B cell (primary cell): ENCODE results near the gene GRID1. TPM values are rescaled to one million over a fixed set of nuclear protein-coding genes. Genes with fewer than 3 reads are reported as not detected.

ENCODE experiments used
- ATAC-seq: fragments of 200-7000 bp; cut with Tn5 transposase; one replicate; pipeline ENCODE4 v1.10.0; 2021; ENCODE audit warnings: low read depth, mild to moderate bottlenecking, moderate number of reproducible peaks, moderate library complexity
- CTCF ChIA-PET: fragments of 350-600 bp; sonication (Branson Sonifier 250); formaldehyde crosslinking; loops from one replicate; lab custom pipeline; 2021; ENCODE audit warnings: antibody characterized with exemption, inconsistent platforms; lab: Charles Lee
- POLR2A ChIA-PET: fragments of 350-600 bp; sonication (Branson Sonifier 250); formaldehyde crosslinking; loops from one replicate; lab custom pipeline; 2021; ENCODE audit warnings: antibody characterized with exemption; lab: Charles Lee
- DNase-seq: peaks from one replicate; pipeline ENCODE4 v3.0.0; 2013
- H2AFZ ChIP-seq: 2 replicates; pipeline ENCODE4 v1.6.1; 2012; ENCODE audit warnings: mild to moderate bottlenecking, low read depth, low read length; ENCODE audit not compliant: insufficient read depth, poor library complexity, severe bottlenecking
- H3K27ac ChIP-seq, 2 donors: 1 replicate in 1 of 2; 2 replicates in 1 of 2; pipeline ENCODE4 v1.5.1; 2012 to 2013; ENCODE audit warnings: low read length in 2 of 2, mild to moderate bottlenecking in 2 of 2, moderate library complexity in 1 of 2
- H3K27me3 ChIP-seq, 4 experiments: fragments of 200-600 bp in 1 of 4; sonication (generic) in 1 of 4; replicated peaks in 1 of 4; 1 replicate in 2 of 4; 2 replicates in 2 of 4; pipeline versions ENCODE4 v1.6.1 to v1.7.0; 2013 to 2016; ENCODE audit warnings: low read length in 3 of 4, mild to moderate bottlenecking in 2 of 4, mixed read lengths in 1 of 4, moderate library complexity in 1 of 4; ENCODE audit not compliant: insufficient read depth in 4 of 4, control insufficient read depth in 3 of 4; ENCODE audit errors: control extremely low read depth in 1 of 4
- H3K36me3 ChIP-seq, 2 experiments: replicated peaks in 1 of 2; 1 replicate in 1 of 2; 2 replicates in 1 of 2; pipeline versions ENCODE4 v1.6.1 to v1.7.1; 2013; ENCODE audit warnings: low read length in 1 of 2; ENCODE audit not compliant: insufficient read depth in 2 of 2, control insufficient read depth in 1 of 2; ENCODE audit errors: control extremely low read depth in 1 of 2, extremely low read depth in 1 of 2
- H3K4me1 ChIP-seq, 2 donors: fragments of 200-600 bp in 1 of 2; sonication (generic) in 1 of 2; 1 replicate in 1 of 2; 2 replicates in 1 of 2; pipeline versions ENCODE4 v1.5.1 to v1.6.1; 2013 to 2017; ENCODE audit warnings: low read length in 2 of 2; ENCODE audit not compliant: control insufficient read depth in 2 of 2, insufficient read depth in 2 of 2
- H3K4me2 ChIP-seq: replicated peaks from 2 replicates; pipeline ENCODE3; 2012; ENCODE audit warnings: mild to moderate bottlenecking, low read depth, low read length; ENCODE audit not compliant: poor library complexity, severe bottlenecking
- H3K4me3 ChIP-seq, 5 experiments: fragments of 200-600 bp in 1 of 5; sonication (generic) in 1 of 5; 1 replicate in 3 of 5; 2 replicates in 2 of 5; pipeline versions ENCODE4 v1.5.1 to v1.7.0; 2011 to 2016; ENCODE audit warnings: low read length in 4 of 5, mild to moderate bottlenecking in 4 of 5, low read depth in 2 of 5, control low read depth in 1 of 5, moderate library complexity in 1 of 5; ENCODE audit not compliant: insufficient read depth in 1 of 5; ENCODE audit errors: control extremely low read depth in 1 of 5, extremely low read depth in 1 of 5
- H3K79me2 ChIP-seq: fragments of 200-600 bp; sonication (generic); one replicate; pipeline ENCODE4 v1.6.0; 2016; ENCODE audit warnings: low read length; ENCODE audit not compliant: control insufficient read depth, insufficient read depth
- H3K9ac ChIP-seq: fragments of 200-600 bp; sonication (generic); 2 replicates; pipeline ENCODE4 v1.6.1; 2017; ENCODE audit warnings: mild to moderate bottlenecking, low read length, moderate library complexity
- H3K9me3 ChIP-seq, 3 donors: one replicate each; pipeline versions ENCODE4 v1.6.1 to v1.7.1; 2013; ENCODE audit warnings: low read length in 2 of 3; ENCODE audit not compliant: control insufficient read depth in 2 of 3, insufficient read depth in 1 of 3; ENCODE audit errors: control extremely low read depth in 1 of 3
- H4K20me1 ChIP-seq: 2 replicates; pipeline ENCODE4 v1.6.0; 2012; ENCODE audit warnings: mild to moderate bottlenecking, low read length; ENCODE audit not compliant: insufficient read depth, control insufficient read depth, poor library complexity, severe bottlenecking
- H3K27ac Mint-ChIP-seq: one replicate; pipeline ENCODE4 v1.8.0; 2021; ENCODE audit warnings: mixed read lengths
- H3K27me3 Mint-ChIP-seq: one replicate; pipeline ENCODE4 v1.8.0; 2021; ENCODE audit warnings: mixed read lengths
- H3K4me1 Mint-ChIP-seq: one replicate; pipeline ENCODE4 v1.8.0; 2021; ENCODE audit warnings: mixed read lengths
- H3K4me3 Mint-ChIP-seq: one replicate; pipeline ENCODE4 v1.8.0; 2021; ENCODE audit warnings: mixed read lengths
- H3K9me3 Mint-ChIP-seq: one replicate; pipeline ENCODE4 v1.8.0; 2022; ENCODE audit warnings: mixed read lengths; ENCODE audit not compliant: insufficient read depth
- EZH2 ChIP-seq: IDR thresholded peaks from 2 replicates; pipeline ENCODE4 v1.6.1; 2012; ENCODE audit warnings: borderline replicate concordance, low read depth, mild to moderate bottlenecking, moderate library complexity, low read length; ENCODE audit not compliant: insufficient read depth, poor library complexity, severe bottlenecking
- WGBS: methylation state at CpG from one replicate; pipeline ENCODE4 v1.1.5; 2013; ENCODE audit warnings: missing lambda C conversion rate; ENCODE audit not compliant: insufficient coverage; 5-methylcytosine and 5-hydroxymethylcytosine counted together
- intact Hi-C: fragments of 100-400 bp; cut with micrococcal nuclease; formaldehyde crosslinking; loops from one replicate; pipeline ENCODE4 v1.10.0; 2022
- polyA plus RNA-seq: library from polyadenylated mRNA; depleted of rRNA; stranded (reverse); fragments of >200 nt; gene quantifications from 2 replicates; pipeline ENCODE4 v1.2.3, GENCODE V29; 2012
- total RNA-seq, 2 donors: library from RNA; stranded (reverse); fragments of 120-200 nt in 1 of 2; gene quantifications; 1 replicate in 1 of 2; 2 replicates in 1 of 2; pipeline versions ENCODE4 v1.2.3 to v1.2.4, GENCODE V29; 2013 to 2022
- TF ChIP-seq, protein P1 (sequence below): fragments of 200-600 bp; IDR thresholded peaks from one replicate; pipeline ENCODE4 v1.8.0; 2022; ENCODE audit warnings: antibody characterized with exemption, mild to moderate bottlenecking

Gene GRID1
- total and polyA plus RNA-seq, 2 donors (not counting 1 experiment from before 2014, with no cell fraction given): not detected

DNA sequence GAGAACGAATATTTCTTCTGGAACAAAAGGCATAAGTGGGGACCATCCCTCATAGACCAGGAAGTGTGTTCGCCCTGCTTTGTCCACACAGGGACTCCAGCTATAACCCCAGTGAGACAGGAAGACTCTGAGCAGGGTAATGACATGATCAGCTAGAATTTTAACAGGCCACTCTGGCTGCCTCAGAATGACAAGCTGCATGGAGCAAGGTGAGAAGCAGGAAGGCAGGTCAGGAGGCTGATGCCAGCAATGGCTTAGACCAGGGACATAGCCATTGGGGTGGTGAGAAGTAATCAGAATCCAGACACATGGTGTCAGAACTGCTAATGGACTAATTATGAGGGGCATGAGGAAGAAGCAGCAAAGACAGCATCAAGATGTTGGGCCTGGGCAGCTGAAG is 264.6 kb downstream of the GRID1 start:
- no peak overlapping the region for H2AFZ ChIP-seq
- H3K4me3 ChIP-seq: no peak overlapping the region
- no peaks in the 10 kb centered on the region for H3K9me3 Mint-ChIP-seq
- peaks cover 0 to 8% (median 0%) of the 10 kb centered on the region in 3 donors for H3K9me3 ChIP-seq
- CTCF ChIA-PET: no interaction called here
- no peaks in the 10 kb centered on the region for H3K79me2 ChIP-seq
- TF ChIP-seq EZH2: no peak
- TF ChIP-seq, protein P1, sequence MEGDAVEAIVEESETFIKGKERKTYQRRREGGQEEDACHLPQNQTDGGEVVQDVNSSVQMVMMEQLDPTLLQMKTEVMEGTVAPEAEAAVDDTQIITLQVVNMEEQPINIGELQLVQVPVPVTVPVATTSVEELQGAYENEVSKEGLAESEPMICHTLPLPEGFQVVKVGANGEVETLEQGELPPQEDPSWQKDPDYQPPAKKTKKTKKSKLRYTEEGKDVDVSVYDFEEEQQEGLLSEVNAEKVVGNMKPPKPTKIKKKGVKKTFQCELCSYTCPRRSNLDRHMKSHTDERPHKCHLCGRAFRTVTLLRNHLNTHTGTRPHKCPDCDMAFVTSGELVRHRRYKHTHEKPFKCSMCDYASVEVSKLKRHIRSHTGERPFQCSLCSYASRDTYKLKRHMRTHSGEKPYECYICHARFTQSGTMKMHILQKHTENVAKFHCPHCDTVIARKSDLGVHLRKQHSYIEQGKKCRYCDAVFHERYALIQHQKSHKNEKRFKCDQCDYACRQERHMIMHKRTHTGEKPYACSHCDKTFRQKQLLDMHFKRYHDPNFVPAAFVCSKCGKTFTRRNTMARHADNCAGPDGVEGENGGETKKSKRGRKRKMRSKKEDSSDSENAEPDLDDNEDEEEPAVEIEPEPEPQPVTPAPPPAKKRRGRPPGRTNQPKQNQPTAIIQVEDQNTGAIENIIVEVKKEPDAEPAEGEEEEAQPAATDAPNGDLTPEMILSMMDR: no peak
- H3K4me1 ChIP-seq: no peaks in the 10 kb centered on the region
- POLR2A ChIA-PET: no interaction called here
- no peaks in the 10 kb centered on the region for H3K36me3 ChIP-seq
- no peak for ATAC-seq
- H3K4me2 ChIP-seq: no peak overlapping the region
- no peak for DNase-seq
- H3K27ac Mint-ChIP-seq: no peak overlapping the region
- no peaks in the 10 kb centered on the region for H3K4me1 Mint-ChIP-seq
- no peak overlapping the region for H3K27ac ChIP-seq
- no peak overlapping the region for H3K9ac ChIP-seq
- no peak overlapping the region for H3K4me3 Mint-ChIP-seq
- peaks cover 8% of the 10 kb centered on the region for H3K27me3 Mint-ChIP-seq
- intact Hi-C loops: no loop called here
- WGBS: 78% methylated on average over 2 of the region's 2 CpGs
- H3K27me3 ChIP-seq: no peaks in the 10 kb centered on the region
- H4K20me1 ChIP-seq: no peaks in the 10 kb centered on the region

DNA sequence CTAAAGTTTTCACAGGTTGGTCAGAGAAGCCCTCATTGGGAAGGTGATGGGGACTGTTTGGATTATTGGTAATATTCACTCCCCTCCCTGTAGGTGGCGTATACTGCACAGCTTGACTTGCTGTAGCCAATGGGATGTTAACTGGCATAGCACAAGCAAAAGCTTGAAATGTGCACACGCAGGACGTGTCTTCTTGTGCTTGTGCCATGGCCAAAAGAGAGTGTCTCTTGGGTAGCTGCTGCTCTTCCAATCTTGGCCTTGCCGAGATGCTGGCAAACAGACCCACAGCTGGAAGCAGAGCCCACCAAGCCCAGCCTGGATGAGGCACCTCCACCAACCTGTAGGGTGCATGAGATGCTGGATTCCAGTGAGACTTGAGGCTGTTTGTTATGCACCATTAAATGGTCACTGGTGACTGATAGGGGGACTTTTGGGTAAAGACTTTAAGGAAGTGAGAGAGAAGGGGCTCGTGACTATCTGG is 266.0 kb downstream of the GRID1 start:
- no peak for TF ChIP-seq EZH2
- TF ChIP-seq, protein P1: peak; percentile 8
- Histone ChIP-seq H3K9ac (no peak overlapping the region), H3K27me3 (no peaks in the 10 kb centered on the region), H2AFZ (no peak overlapping the region), H3K4me3 (no peak overlapping the region), H4K20me1 (no peaks in the 10 kb centered on the region), H3K27ac (no peak overlapping the region), H3K36me3 (no peaks in the 10 kb centered on the region), H3K79me2 (no peaks in the 10 kb centered on the region), H3K9me3 (peaks cover 0 to 8% (median 0%) of the 10 kb centered on the region in 3 donors), H3K4me1 (no peaks in the 10 kb centered on the region), H3K4me2 (no peak overlapping the region)
- intact Hi-C loops: no loop called here
- WGBS: 48% methylated on average over 4 of the region's 5 CpGs
- no peaks in the 10 kb centered on the region for H3K4me1 Mint-ChIP-seq
- no peak overlapping the region for H3K27ac Mint-ChIP-seq
- H3K27me3 Mint-ChIP-seq: peaks cover 4% of the 10 kb centered on the region
- no peak overlapping the region for H3K4me3 Mint-ChIP-seq
- ChIA-PET POLR2A (no interaction called here), CTCF (interaction anchor here (0.7 kb wide), 1 partner anchor 32 kb away, joined by 3 read pairs; no protein-coding TSS in a partner anchor)
- no peaks in the 10 kb centered on the region for H3K9me3 Mint-ChIP-seq
- ATAC-seq: no peak
- DNase-seq: no peak
